Measurements from ENCODE around the gene CGNL1. TPM values are rescaled to one million over a fixed set of nuclear protein-coding genes. Genes with fewer than 3 reads are reported as not detected.

Gene CGNL1
- polyA plus RNA-seq (2012; ENCODE audit: insufficient read depth, insufficient read length, low read depth): 0.26 TPM

GRCh38 chr15:57375827-57376695 lies at the start of gene CGNL1:
TSS of gene CGNL1 (plus strand) at chr15:57376505. CDS start at chr15:57438000, 61,495 bp downstream.
- peak; percentile 47 for DNase-seq
- H3K4me1 ChIP-seq: no peaks in the 10 kb centered on the region
- peaks cover 23% of the 10 kb centered on the region for H3K27me3 ChIP-seq
- no peaks in the 10 kb centered on the region for H3K36me3 ChIP-seq
- H3K9me3 ChIP-seq: no peaks in the 10 kb centered on the region
- no peak for TF ChIP-seq CTCF (IDR thresholded peaks at IDR 0.05; ENCODE audit: low read depth, low read length)
- peak within 1 kb of the TSS; percentile 45 for H3K4me3 ChIP-seq (ENCODE audit: low read depth, low read length)

DNA sequence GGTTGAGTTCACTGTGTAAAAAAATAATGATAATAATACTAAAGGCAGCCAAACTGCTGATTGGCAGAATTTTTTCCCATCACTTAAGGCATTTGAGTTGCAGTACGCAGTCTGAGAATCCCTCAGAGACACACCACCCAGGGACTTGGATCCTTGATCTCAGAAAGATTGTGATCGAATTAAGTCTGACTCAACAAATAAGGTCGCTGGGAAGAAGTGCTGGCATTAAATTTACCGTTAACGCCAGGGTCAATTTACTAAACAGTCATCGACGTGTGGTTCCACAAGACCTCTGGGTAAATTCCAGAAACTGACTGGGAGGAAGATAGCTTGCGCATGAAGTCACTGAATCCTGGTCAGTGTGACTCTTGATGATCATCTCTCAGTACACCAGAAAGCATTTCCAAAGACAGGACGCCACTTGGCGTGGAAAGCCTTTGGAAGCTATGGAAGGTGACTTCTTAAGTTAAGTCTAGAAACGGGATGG lies 48.3 kb upstream of the CGNL1 start:
- no peak for DNase-seq
- H3K4me3 ChIP-seq (ENCODE audit: low read depth, low read length): no peak overlapping the region
- peaks cover 18% of the 10 kb centered on the region for H3K4me1 ChIP-seq
- H3K9me3 ChIP-seq: no peaks in the 10 kb centered on the region
- H3K27me3 ChIP-seq: no peaks in the 10 kb centered on the region
- no peak for TF ChIP-seq CTCF (IDR thresholded peaks at IDR 0.05; ENCODE audit: low read depth, low read length)
- H3K36me3 ChIP-seq: no peaks in the 10 kb centered on the region

GRCh38 chr15:57328479-57328878 lies 47.8 kb upstream of the CGNL1 start:
- no peak overlapping the region for H3K4me3 ChIP-seq (ENCODE audit: low read depth, low read length)
- DNase-seq: no peak
- H3K9me3 ChIP-seq: no peaks in the 10 kb centered on the region
- H3K4me1 ChIP-seq: peaks cover 13% of the 10 kb centered on the region
- no peaks in the 10 kb centered on the region for H3K27me3 ChIP-seq
- no peak for TF ChIP-seq CTCF (IDR thresholded peaks at IDR 0.05; ENCODE audit: low read depth, low read length)
- no peaks in the 10 kb centered on the region for H3K36me3 ChIP-seq

DNA sequence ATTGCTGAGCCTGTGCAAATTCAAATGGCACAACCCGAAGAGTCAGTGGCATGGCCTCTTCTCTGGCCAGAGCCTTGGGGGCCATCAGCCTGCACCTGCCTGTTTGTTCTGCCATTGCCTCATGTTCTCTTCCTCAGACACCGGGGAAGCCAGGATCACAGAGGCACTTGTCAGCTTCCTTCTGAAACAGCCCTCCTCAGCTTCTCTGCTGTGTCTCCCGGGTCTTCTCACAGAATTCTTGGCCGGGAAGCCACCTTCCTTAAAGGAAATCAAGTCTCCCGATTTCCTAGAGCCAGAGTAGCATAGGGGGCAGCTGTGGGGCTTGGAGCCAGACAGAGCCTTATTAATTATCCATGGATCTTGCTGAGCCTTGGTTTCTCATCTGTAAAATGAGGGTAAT lies 47.4 kb upstream of the CGNL1 start:
- H3K36me3 ChIP-seq: no peaks in the 10 kb centered on the region
- no peaks in the 10 kb centered on the region for H3K9me3 ChIP-seq
- H3K4me1 ChIP-seq: peaks cover 9% of the 10 kb centered on the region
- DNase-seq: no peak
- H3K4me3 ChIP-seq (ENCODE audit: low read depth, low read length): no peak overlapping the region
- no peak for TF ChIP-seq CTCF (IDR thresholded peaks at IDR 0.05; ENCODE audit: low read depth, low read length)
- no peaks in the 10 kb centered on the region for H3K27me3 ChIP-seq

- no peak for TF ChIP-seq CTCF (IDR thresholded peaks at IDR 0.05; ENCODE audit: low read depth, low read length)
- Histone ChIP-seq H3K4me1 (peaks cover 9% of the 10 kb centered on the region), H3K9me3 (no peaks in the 10 kb centered on the region), H3K36me3 (no peaks in the 10 kb centered on the region), H3K27me3 (no peaks in the 10 kb centered on the region), H3K4me3 (ENCODE audit: low read depth, low read length) (no peak overlapping the region)
- DNase-seq: no peak
Observed at GRCh38 chr15:57329582-57330367, 46.5 kb upstream of the CGNL1 start.
